Osteocyte (in vitro differentiated cells): ENCODE data around the gene CDYL. TPM values are rescaled to one million over a fixed set of nuclear protein-coding genes. Genes with fewer than 3 reads are reported as not detected.
A peak's percentile ranks its signal among the peaks of the same experiment; 100 is the strongest.

Experiments used
- DNase-seq: peaks from one replicate; pipeline ENCODE4 v3.0.0; 2021; ENCODE audit warnings: mixed read lengths; ENCODE audit not compliant: unreplicated experiment; ENCODE audit errors: extremely low spot score
- H3K27ac Mint-ChIP-seq: one replicate; pipeline ENCODE4 v1.8.0; 2021; ENCODE audit warnings: mild to moderate bottlenecking, mixed read lengths; ENCODE audit not compliant: unreplicated experiment
- H3K27me3 Mint-ChIP-seq: one replicate; pipeline ENCODE4 v1.8.0; 2021; ENCODE audit warnings: mixed read lengths; ENCODE audit not compliant: unreplicated experiment
- H3K36me3 Mint-ChIP-seq: one replicate; pipeline ENCODE4 v1.8.0; 2021; ENCODE audit warnings: mixed read lengths; ENCODE audit not compliant: unreplicated experiment
- H3K4me1 Mint-ChIP-seq: one replicate; pipeline ENCODE4 v1.8.0; 2021; ENCODE audit warnings: mixed read lengths; ENCODE audit not compliant: unreplicated experiment
- H3K4me3 Mint-ChIP-seq: one replicate; pipeline ENCODE4 v1.8.0; 2021; ENCODE audit warnings: mild to moderate bottlenecking, moderate library complexity, mixed read lengths; ENCODE audit not compliant: unreplicated experiment
- H3K9me3 Mint-ChIP-seq: one replicate; pipeline ENCODE4 v1.8.0; 2021; ENCODE audit warnings: mixed read lengths; ENCODE audit not compliant: unreplicated experiment
- CTCF ChIP-seq: fragments of 200-600 bp; sonication (generic); IDR thresholded peaks from 2 replicates; pipeline ENCODE4 v1.5.0; 2021; ENCODE audit warnings: antibody characterized with exemption, mild to moderate bottlenecking, moderate library complexity
- total RNA-seq: library from RNA; stranded (reverse); gene quantifications from 2 replicates; pipeline ENCODE4 v1.2.1, GENCODE V29; 2021

CDYL gene
- total RNA-seq, 1 donor from 2014 or later, result 39.8 TPM

GRCh38 chr6:4806791-4807190 lies 30.6 kb downstream of the CDYL start:
- TF ChIP-seq CTCF, result no peak
- Mint-ChIP-seq H3K4me1 (peaks cover 33% of the 10 kb centered on the region), H3K4me3 (no peak overlapping the region), H3K36me3 (no peaks in the 10 kb centered on the region), H3K9me3 (peaks cover 6% of the 10 kb centered on the region), H3K27ac (no peak overlapping the region), H3K27me3 (no peaks in the 10 kb centered on the region)
- DNase-seq, result no peak

GRCh38 chr6:4808396-4808795 lies 32.2 kb downstream of the CDYL start:
- TF ChIP-seq CTCF, result no peak

DNA sequence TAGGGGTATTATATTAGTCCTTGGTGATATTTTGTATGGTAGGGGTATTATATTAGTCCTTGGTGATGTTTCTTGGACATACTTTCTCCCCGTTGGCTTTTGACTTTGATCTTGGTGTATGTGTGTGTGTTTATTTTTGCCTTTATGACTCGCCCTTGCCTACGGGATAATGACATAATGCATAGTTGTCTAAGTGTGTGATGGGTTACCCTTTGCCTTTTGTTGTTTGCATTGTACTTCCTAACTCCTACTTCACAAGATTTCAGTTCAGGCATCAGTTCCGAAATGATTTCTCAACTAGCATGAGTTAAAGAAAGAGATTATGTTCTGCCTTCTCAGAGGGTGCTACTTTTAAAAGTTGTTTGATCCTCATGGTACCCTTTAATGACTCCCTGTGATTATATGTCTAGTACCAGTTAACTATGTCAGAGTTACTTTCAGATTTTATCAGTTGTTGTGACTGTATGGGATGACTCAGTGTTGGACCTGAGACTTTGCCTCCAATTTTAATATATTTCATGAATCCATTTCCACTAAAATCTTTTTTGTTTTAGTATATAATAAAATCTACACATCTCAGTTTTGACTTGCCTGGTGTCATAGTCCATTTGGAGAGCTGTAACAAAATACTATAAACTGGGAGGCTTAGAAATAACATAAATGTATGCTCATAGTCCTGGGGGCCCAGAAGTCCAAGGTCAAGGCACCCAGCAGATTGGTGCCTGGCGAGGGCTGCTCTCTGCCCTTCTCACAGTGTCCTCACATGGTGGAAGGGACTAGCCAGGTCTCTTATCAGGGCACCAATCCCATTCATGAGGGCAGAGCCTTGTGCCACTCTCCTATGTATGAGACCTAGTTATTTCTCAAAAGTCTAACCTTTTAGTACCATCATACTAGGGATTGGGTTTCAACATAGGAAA lies 34.1 kb downstream of the CDYL start:
- TF ChIP-seq CTCF, result no peak
- no peak overlapping the region for H3K4me3 Mint-ChIP-seq
- no peak for DNase-seq
- peaks cover 41% of the 10 kb centered on the region for H3K4me1 Mint-ChIP-seq
- H3K9me3 Mint-ChIP-seq, result peaks cover 6% of the 10 kb centered on the region
- H3K27ac Mint-ChIP-seq, result peak overlapping the region; percentile 17
- no peaks in the 10 kb centered on the region for H3K36me3 Mint-ChIP-seq
- no peaks in the 10 kb centered on the region for H3K27me3 Mint-ChIP-seq

More at GRCh38 chr6:4808396-4808795, 32.2 kb downstream of the CDYL start:
- peaks cover 35% of the 10 kb centered on the region for H3K4me1 Mint-ChIP-seq
- no peak overlapping the region for H3K27ac Mint-ChIP-seq
- no peak overlapping the region for H3K4me3 Mint-ChIP-seq
- no peaks in the 10 kb centered on the region for H3K36me3 Mint-ChIP-seq
- H3K27me3 Mint-ChIP-seq, result no peaks in the 10 kb centered on the region
- H3K9me3 Mint-ChIP-seq, result peaks cover 6% of the 10 kb centered on the region
- no peak for DNase-seq

- no peak for TF ChIP-seq CTCF
- H3K27ac Mint-ChIP-seq, result no peak overlapping the region
- no peaks in the 10 kb centered on the region for H3K27me3 Mint-ChIP-seq
- H3K4me3 Mint-ChIP-seq, result no peak overlapping the region
- no peak for DNase-seq
- no peaks in the 10 kb centered on the region for H3K36me3 Mint-ChIP-seq
- H3K4me1 Mint-ChIP-seq, result peaks cover 34% of the 10 kb centered on the region
- H3K9me3 Mint-ChIP-seq, result peaks cover 6% of the 10 kb centered on the region
Observed at GRCh38 chr6:4812068-4812467, 35.9 kb downstream of the CDYL start.

- peaks cover 6% of the 10 kb centered on the region for H3K9me3 Mint-ChIP-seq
- DNase-seq, result no peak
- no peak overlapping the region for H3K4me3 Mint-ChIP-seq
- no peaks in the 10 kb centered on the region for H3K27me3 Mint-ChIP-seq
- no peak for TF ChIP-seq CTCF
- H3K36me3 Mint-ChIP-seq, result peaks cover 2% of the 10 kb centered on the region
- no peak overlapping the region for H3K27ac Mint-ChIP-seq
- H3K4me1 Mint-ChIP-seq, result peaks cover 38% of the 10 kb centered on the region
Observed at GRCh38 chr6:4813055-4813454, 36.9 kb downstream of the CDYL start.
